HG03521 (cell line): ENCODE results near the gene ERBIN.
A peak's percentile ranks its signal among the peaks of the same experiment; 100 is the strongest.
"Not testable (repeated sequence)": the region's sequence is repeated elsewhere in the genome, so short reads cannot be mapped to it uniquely, and the experiment has no call there.

Experiments
- ATAC-seq: cut with Tn5 transposase; IDR thresholded peaks from one replicate; pipeline ENCODE4 v1.9.1; 2021; ENCODE audit warnings: mild to moderate bottlenecking, moderate library complexity; ENCODE audit not compliant: unreplicated experiment

ERBIN gene

GRCh38 chr5:65916636-65917035, 9.7 kb upstream of the ERBIN start:
- no peak for ATAC-seq

GRCh38 chr5:65919773-65920172, 6.6 kb upstream of the ERBIN start:
- ATAC-seq, result no peak

- ATAC-seq, result no peak
These were observed 3.0 kb upstream of the ERBIN start for GRCh38 chr5:65923339-65923738.

- ATAC-seq, result no peak
These were observed 1.9 kb upstream of the ERBIN start for GRCh38 chr5:65924366-65925043.

GRCh38 chr5:65925044-65925600, 1.3 kb upstream of the ERBIN start:
- peak; percentile 54 for ATAC-seq

GRCh38 chr5:65925601-65926275, 637 bp upstream of the ERBIN start:
- peak; percentile 58 for ATAC-seq

GRCh38 chr5:65926893-65927292, 518 bp downstream of the ERBIN start:
- ATAC-seq, result no peak

- no peak for ATAC-seq
These were observed 1.3 kb downstream of the ERBIN start for GRCh38 chr5:65927503-65928321.

GRCh38 chr5:65928322-65928752, 2.0 kb downstream of the ERBIN start:
- ATAC-seq, result no peak

GRCh38 chr5:65928860-65929259, 2.5 kb downstream of the ERBIN start:
- ATAC-seq, result no peak

- no peak for ATAC-seq
These were observed 6.3 kb downstream of the ERBIN start for GRCh38 chr5:65932676-65933075.

- no peak for ATAC-seq
These were observed 6.9 kb downstream of the ERBIN start for GRCh38 chr5:65933295-65933694.

GRCh38 chr5:65938256-65938655, 11.9 kb downstream of the ERBIN start:
- ATAC-seq, result no peak

- no peak for ATAC-seq
These were observed 17.4 kb downstream of the ERBIN start for GRCh38 chr5:65943771-65944170.

GRCh38 chr5:65946198-65946745, 19.9 kb downstream of the ERBIN start:
- no peak for ATAC-seq

- ATAC-seq, result no peak
These were observed 21.9 kb downstream of the ERBIN start for GRCh38 chr5:65948115-65948747.

GRCh38 chr5:65951330-65951729, 25.0 kb downstream of the ERBIN start:
- ATAC-seq, result no peak

- ATAC-seq, result no peak
These were observed 25.9 kb downstream of the ERBIN start for GRCh38 chr5:65952259-65952658.

GRCh38 chr5:65954200-65954599, 27.8 kb downstream of the ERBIN start:
- ATAC-seq, result no peak

GRCh38 chr5:65955746-65956145, 29.4 kb downstream of the ERBIN start:
- ATAC-seq, result no peak

- not testable (repeated sequence) for ATAC-seq
These were observed 31.3 kb downstream of the ERBIN start for GRCh38 chr5:65957703-65958102.
